22Rv1 (cell line): Measurements from ENCODE around the gene MYL4.
"Not testable (repeated sequence)": the region's sequence is repeated elsewhere in the genome, so short reads cannot be mapped to it uniquely, and the experiment has no call there.

ENCODE experiments used
- CTCF ChIP-seq: fragments of 450-650 bp; IDR thresholded peaks from 2 replicates; pipeline ENCODE4 v1.5.1; 2017; ENCODE audit warnings: mild to moderate bottlenecking
- ZFX ChIP-seq: fragments of 450-650 bp; IDR thresholded peaks from 2 replicates; pipeline ENCODE4 v1.6.1; 2017; ENCODE audit warnings: antibody characterized with exemption, borderline replicate concordance

DNA sequence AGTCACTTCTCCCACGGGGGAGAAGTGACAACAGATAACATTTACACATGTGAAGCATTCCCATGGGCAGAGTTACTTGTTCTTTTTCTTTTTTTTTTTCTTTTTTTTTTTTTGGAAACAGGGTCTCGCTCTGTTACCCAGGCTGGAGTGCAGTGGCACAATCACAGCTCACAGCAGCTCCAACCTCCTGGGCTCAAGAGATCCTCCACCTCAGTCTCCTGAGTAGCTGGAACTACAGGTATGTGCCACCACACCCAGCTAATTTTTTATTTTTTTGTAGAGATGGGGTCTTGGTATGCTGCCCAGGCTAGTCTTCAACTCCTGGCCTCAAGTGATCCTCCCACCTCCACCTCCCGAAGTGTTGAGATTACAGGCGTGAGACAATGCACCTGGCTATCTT, 40.3 kb upstream of the MYL4 start:
- TF ChIP-seq CTCF, ZFX: not testable (repeated sequence)
